Smooth muscle cell of the brain vasculature (primary cell): ENCODE results near the gene TPH1.
"Not testable (repeated sequence)": the region's sequence is repeated elsewhere in the genome, so short reads cannot be mapped to it uniquely, and the experiment has no call there.

Experiments used
- DNase-seq: peaks from one replicate; pipeline ENCODE4 v3.0.0-alpha.2; 2012; ENCODE audit warnings: low read depth, low spot score

TPH1 gene

DNA sequence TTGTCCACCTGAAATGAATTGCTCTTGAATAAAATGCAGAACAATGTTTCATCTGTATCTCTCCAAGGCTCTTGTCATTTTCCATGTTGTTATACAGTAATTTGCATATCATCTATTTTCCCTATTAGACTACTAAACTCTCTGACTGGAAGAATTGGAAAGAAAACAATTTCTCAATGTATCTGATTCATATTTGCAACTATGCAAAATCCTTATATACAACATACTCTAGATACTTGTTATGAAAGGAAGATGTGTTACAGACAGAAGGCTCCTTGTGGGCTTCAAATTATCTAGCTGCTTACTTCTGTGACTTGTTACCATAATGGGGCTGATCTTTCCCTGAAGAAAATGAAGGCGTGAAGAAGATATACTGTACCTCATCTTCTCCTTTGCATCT lies 23.6 kb downstream of the TPH1 start:
- DNase-seq = no peak

DNA sequence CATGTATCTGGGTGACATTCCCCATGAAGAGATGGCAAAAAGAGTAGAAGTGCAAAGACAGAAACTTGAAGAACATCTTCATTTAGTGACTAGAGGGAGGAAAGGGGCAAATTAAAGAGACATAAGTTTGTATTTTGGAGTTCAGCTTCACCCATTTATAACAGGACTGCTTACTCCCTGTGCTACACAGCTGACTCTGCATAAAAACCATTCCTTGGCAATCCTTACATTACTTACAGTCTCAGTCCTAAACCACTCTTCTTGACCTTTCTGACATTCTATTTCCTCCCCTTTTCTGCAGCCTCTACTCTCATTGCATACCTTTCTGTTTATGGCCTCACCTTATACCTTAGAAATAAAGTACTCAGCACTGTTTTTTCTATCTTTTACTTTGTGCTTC lies 26.4 kb downstream of the TPH1 start:
- no peak for DNase-seq

DNA sequence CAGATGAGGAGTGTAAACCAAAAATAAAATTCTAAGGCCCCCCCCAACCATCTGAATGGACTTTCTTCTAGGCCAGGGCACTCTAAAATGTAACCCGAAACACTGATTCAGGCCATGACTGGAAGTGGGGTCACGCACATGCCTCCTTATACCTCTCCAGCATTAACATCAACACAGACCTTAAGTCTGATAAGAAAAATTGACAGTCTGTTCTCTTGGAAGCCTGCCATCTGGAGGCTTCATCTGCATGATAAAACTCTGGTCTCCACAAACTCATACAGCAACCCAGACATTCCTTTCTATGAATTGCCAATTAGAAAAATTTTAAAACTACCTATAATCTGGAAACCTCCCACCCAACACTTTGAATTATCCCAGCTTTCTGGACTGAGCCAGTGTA lies 29.3 kb downstream of the TPH1 start:
- DNase-seq = no peak

DNA sequence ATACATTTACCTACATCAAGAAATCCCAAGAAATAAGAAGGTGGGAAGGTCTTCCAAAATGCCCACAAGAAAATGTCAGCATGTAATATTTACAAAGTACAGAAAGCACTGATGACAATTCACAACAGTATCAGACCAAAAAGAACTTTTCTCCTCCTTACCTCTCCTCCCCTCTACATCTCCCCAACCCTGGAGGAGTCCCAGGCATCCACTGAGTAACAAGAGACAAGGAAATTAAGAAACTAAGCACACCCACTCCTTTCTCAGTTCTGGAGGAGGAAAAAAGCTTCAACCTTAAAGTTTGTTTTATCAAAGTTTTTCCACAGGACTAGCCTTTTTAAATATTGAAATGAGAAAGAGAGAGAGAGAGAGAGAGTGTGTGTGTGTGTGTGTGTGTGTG lies 31.2 kb downstream of the TPH1 start:
- no peak for DNase-seq

DNA sequence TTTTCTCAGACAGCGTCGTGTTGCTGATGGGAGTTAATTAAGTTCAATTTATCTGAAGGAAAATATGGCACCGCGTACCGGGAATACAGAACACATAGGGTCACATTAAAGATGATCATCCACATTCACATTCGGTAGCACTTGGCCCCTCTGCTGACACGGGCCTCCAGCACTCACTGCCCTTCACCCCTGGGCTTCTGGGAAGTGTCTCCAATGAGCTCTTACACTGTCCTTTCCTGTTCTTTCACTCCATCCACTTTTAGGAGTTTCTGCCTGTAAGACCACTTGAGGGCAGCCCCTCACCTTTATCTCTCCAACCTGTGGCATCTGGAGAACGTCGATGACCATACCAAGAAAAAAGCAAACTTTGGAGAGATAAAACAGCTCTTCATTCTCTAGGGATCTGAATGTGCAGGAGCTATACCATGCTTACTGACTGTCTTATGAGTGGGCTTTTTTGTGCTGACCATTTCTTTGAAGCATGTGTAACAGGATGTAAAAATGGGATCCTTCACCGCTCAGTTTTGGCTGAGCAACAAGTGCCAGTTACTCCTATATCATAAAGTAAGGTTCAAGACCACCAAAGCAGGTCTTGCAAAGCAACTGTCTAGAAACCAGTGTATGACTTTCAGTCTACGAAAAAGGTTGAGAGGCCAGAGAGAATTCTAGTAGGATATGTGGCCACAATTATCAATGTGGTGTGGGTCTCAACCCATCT lies 32.1 kb downstream of the TPH1 start:
- no peak for DNase-seq

DNA sequence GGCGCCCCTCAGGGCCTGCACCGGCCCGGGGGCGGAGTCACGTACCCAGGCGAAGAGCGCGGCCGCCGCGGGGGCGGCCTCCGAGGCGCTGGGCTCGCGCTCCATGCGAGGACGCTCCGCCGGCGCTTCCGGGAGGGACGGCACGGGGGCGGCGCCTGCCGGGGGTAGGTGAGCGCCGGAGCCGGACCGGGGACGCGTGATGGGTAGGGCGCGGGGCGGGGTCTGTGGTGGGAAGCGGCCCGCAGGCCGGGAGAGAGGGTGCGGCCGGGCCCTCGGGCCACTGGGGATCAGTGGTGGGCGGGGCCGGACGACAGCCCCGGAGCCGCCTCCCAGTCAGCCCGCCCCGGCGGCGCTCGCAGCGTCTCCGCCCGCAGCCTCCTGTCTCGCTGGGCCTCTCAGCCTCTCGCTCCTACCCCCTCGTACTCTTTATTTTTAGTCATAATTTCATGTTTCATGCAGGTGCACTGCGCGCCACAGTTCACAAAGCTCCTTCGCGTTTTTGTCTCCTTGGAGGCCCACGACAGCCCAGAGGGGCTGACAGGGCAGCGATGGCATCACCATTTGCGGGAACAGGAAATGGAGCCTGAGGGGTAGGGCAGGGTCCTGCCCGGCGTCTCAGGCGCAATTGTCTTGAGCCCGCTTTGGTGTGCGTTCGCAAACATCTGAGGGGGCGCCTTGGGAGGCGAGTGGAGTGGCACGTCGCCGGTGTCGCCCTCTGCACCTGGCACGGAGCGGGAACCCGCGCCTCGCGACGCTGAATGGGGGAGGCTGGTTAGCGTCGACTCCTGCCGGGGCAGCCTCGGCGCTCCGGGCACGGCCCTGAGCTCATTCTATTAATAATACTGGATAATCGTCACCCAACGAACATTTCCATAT lies 32.9 kb downstream of the TPH1 start, which contains the start of gene SERGEF:
Gene SERGEF, minus strand, starts transcription at position 142 of the 876 bp plus-strand sequence. Its CDS starts 37 bp downstream, at position 105.
- DNase-seq = no peak

DNA sequence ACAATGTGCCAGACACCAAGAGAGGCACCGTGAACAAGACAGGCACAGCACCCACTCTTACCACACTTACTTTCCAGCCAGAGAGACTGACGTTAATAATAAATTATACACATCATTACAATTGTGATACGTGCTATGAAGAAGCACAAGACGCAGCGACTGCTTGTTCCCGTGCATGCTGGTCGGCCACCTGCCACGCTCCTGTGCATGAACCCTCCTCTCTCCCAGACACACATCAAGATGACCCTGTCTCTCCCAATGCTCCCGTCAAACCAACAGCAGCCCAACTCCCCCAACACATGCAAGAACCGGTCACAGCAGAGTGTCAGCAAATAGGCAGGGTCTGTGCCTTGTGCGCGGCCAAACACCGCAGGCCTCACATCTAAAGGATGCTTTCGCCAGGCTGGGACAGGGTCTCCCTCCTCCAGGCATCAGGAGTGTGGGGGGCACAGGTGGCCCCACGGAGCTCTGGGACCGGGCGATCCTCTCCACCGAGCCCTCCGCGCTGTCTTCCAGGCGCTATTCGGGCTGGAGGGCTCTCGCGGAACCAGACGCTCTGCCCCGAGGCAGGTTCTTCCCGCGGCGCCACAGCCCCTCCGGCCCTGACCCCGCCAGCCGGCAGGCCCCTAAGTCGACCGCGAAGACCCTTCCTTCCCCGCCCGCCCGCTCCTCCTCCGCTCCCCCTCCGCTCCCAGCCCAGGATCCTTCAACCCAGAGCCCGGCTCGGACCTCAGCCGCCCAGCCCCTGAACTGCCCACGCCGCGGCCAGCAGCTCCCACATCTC lies 33.8 kb downstream of the TPH1 start:
- DNase-seq = no peak

DNA sequence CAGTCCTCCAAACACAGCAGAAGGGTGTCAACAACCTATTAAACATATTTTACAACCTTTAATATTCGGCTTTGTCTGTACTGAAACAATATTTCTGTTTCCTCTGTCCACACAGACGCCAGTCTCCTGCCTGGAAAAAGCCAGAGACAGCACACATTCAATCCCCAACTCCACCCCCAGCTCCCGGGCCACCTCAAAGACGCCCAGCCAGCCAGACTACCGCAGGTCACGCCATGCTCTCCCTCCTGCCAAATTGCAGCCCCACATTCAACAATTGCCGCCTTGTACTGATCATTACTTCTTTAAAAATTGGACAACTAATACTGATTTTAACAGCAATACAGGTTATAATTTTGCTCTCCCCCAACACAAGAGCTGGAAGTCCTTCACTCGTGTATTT lies 34.4 kb downstream of the TPH1 start:
- no peak for DNase-seq

DNA sequence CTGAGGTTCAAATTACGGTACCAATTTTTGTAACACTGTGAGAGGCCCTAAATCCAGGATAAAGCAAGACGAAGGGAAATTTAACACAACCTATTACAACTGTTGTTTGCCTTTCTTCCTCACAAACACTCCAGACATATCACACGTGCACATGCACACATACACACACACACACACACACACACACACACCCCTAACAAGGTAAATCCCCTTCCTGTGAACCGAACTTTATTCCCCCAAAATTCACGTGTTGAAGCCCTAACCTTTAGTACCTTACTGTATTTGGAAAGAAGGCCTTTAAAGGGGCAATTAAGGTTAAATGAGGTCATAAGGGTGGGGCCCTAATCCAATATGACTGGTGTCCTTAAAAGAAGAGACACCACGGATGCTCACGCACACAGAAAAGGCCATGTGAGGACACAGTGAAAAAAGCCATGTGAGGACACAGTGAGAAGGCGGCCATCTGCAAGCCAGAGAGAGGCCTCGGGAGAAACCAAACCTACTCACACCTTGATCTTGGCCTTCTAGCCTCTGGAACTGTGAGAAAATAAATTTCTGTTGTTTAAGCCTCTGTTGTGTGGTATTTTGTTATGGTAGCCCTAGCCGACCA lies 35.0 kb downstream of the TPH1 start:
- no peak for DNase-seq

DNA sequence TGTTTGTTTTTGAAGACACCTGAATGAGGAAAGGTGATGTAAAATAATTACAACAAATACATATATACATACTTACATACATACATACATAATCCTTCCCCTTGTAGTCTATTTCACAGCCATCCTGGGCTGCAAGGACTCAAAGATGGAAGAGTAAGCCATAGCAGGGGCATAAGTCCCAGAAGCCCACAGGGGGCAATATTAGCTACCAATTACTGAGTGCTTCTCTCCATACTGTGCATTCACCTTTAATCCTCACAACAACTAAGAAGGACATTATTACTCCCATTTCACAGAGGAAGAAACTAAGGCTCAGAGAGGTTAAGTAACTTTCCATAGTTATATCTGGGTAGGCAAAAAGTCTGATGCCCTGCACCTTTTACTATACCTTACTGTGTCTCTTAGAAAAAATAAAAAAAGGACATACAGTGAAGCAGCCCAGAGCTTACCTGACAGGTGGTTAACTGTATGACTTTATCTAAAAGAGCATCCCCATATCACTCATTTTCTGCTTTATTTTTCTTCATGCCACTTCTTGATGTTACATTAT lies 35.9 kb downstream of the TPH1 start:
- DNase-seq = no peak

DNA sequence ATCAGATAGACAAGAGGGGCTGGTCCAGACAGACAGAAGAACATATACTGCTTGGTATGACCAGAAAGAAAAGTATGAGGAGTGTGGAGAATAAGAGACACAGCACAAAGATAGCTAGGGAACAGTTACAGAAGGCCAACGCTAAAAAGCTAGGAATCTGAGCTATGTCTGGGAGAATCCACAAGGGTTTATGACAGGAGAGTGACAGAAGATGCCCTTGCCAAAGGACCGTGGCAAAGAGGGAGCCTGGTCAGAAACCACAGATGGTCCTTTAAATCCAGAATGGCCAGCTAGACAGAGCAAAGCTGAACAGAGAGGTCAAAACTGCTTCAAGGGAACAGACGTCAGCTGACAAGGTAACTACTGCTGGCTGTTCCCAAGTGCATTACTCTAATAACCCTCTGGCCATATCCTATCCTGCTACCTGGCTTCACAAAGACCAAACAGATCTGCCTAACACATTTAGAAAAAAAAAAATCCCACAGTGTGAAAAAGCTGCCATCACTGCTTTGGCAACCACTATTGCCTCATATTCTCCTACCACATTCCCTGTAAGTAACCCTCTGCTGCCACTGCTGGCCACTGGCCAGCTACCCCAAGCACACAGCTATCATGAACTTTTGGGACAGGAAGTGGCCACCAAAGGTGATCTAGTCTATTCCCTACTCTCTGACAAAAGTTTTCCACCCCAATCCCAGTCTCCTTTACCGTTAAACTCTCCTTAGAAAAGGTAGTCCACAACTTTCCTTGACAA lies 40.5 kb downstream of the TPH1 start:
- DNase-seq = no peak

DNA sequence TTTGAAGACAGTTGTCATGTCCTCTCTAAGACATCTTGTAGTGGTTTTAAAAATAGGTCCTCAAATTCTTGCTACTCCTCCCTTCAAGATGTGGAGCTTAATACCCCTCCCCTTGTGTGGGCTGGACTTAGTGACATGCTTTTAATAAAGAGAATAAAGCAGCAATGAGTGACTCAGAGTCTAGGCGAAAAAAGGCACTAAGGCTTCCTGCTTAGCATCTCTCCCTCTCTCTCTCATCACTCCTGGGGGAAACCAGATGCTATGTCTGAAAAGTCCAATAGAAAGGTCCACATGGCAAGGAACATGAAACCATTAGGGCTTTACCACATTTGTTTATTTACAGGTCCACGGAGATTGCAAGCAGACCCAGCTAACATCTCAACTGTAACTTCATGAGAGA lies 44.9 kb downstream of the TPH1 start:
- peak; percentile 50 for DNase-seq

DNA sequence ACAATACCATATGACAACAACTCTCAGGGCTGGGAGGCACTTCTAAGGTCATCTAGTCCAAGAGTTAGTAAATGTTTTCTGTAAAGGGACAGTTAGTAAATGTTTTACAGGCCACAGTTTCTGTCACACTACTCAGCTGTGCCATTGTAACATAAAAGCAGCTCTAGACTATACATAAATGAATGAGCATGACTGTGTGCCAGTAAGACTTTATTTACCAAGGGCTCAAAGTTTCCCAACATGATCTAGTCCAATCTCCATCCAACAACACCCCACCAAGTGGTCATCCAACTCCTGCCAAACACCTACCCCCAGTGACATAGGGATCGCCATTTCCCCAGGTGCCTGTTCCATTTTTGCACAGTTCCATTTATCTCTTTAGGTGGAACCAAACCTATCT lies 45.3 kb downstream of the TPH1 start:
- DNase-seq = no peak

DNA sequence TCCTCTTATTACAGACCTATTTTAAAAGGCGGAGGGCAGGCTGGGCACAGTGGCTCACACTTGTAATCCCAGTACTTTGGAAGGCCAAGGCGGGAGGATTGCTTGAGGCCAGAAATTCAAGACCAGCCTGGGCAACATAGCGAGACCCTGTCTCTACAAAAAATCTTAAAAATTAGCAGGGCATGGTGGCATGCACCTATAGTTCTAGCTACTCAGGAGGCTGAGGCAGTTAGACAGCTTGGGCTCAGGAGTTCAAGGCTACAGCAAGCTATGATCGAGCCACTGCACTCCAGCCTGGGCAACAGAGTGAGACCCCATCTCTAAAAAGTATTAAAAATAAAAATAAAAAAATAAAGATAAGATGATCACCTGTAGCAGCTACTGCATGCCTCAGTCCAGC lies 45.9 kb downstream of the TPH1 start:
- not testable (repeated sequence) for DNase-seq
